HG03025 (cell line): ENCODE measurements around the gene ATP8B3.
A peak's percentile ranks its signal among the peaks of the same experiment; 100 is the strongest.

Source experiments
- ATAC-seq: cut with Tn5 transposase; IDR thresholded peaks from one replicate; pipeline ENCODE4 v1.9.1; 2021; ENCODE audit warnings: mild to moderate bottlenecking, moderate library complexity; ENCODE audit not compliant: unreplicated experiment, low FRiP score

Gene ATP8B3

DNA sequence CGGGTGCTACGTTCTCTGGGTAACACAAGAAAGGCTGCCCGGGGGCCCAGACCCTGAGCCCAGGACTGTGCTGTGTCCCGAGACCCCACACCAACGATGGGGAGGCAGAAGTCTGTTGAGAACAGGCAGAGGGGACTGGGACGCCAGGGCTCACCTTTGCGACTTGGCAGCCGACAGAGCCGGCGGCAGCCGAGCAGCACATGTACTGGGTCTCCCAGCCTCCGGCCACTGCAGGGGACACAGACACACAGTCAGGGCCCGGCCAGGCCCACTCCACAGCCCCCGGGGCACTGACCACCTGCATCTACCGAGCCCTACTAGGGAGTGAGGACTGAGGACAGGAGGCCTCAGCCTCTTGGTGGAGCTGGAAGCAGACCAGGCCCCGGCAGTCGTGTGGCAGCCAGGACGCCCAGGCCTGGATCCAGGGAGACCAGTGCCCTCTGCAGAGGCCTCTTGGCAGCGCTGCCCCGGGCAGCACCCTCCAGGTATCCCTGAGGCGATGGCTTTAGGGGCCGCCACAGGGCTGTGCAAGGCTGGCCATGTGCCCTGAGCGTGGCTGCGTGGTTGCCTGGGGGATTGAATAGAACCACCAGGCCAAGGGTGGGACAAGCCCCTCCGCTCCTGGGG lies 5.6 kb upstream of the ATP8B3 start:
- no peak for ATAC-seq

DNA sequence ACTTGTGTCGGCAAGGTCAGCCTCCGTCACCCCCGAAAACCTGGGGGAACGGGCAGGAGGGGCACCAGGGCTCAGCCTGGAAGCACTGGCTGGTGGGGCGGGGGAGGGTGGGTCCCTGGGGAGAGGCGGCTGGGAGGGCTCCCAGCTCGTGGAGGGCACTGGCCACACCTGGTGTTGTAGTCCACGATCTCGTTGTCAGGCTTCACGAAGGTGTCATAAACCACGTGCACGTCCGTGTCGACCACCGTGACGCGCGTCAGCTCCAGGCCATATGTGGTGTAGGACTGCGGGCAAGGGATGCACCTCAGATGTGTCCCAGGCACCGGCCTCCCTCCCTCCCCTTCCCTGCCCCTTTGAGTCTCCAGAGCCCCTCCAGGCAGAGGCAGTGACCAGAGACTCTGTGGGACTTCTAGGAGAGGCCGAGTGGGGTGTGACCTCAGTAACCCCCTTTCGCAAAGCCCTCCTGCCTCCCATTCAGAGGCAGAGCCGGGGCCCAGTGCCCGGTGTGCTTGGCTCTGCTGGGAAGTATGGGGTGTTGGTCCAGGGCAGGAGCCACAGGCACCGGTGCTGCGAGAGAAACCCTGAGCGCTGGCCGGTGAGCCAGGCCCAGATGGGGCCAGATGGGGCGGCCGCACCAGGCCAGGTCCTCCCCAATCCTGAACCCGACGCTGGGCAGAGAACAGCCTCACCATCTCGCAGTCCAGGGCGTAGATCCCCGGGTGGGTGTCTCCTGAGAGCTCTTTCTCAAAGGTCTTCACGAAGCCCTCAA lies 4.6 kb upstream of the ATP8B3 start:
- no peak for ATAC-seq

- ATAC-seq: no peak
Observed at GRCh38 chr19:1815605-1816529, 3.8 kb upstream of the ATP8B3 start.

GRCh38 chr19:1814833-1815604 lies 2.9 kb upstream of the ATP8B3 start:
- ATAC-seq: no peak

GRCh38 chr19:1814391-1814790 lies 2.3 kb upstream of the ATP8B3 start:
- ATAC-seq: no peak

GRCh38 chr19:1813192-1814182 lies 1.4 kb upstream of the ATP8B3 start:
- no peak for ATAC-seq

DNA sequence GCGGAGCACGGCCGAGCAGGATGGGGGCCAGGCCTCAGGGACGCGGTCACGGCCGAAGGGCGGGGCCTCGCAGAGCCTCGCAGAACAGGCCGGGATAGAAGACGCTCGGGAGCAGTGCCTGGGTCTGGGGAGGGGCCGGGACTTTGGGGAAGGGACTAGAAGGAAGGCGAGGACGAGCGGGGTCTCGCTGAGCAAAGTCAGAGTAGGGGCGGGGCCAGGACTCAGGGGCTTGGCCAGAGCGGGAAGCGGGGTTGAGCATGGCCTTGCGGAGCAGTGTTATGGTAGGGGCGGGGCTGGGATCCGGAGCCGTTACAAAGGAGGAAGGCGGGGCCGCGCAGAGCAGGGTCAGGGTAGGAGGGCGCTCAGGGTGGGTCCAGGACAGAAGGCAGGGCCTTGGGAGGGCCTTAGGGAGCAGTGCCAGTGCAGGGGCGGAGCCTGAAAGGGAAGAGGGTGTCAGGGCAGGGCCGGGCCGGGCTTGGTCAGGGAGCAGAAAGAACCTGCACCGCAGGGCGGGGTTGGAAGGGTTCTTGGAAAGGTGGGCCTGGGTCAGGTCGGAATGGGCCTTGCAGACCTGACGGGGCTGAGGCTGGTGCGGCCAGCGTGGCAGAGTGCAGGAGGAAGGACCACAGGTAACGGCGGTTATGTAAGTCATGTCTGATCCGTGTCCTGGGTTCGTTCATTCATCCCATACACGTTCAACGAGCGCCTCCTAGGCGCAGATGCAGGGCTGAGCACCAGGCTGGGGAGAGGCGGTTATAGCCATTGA lies 533 bp upstream of the ATP8B3 start:
- peak; percentile 54 for ATAC-seq

GRCh38 chr19:1811472-1811894 lies 593 bp downstream of the ATP8B3 start:
- no peak for ATAC-seq

GRCh38 chr19:1810439-1811160 lies 1.5 kb downstream of the ATP8B3 start:
- no peak for ATAC-seq

DNA sequence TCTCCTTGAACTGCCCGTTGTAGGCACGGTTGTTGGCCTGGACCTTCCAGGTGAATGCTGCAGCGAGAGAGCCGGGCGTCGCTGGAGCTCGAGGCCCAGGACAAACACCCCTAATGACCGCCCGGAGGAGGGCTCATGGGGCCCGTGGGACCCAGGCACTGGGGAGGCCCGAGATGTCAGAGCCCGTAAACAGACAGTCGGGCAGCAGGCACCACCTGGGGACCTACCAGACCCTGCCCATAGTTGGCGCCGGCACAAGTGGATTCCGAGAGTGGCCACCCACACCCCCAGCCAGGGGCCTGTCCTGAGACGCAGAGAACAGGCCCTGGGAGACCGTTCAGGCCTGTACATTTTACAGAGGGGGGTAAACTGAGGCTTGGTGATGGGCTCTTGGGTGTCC lies 2.4 kb downstream of the ATP8B3 start:
- no peak for ATAC-seq

GRCh38 chr19:1808395-1808731 lies 3.7 kb downstream of the ATP8B3 start:
- no peak for ATAC-seq

DNA sequence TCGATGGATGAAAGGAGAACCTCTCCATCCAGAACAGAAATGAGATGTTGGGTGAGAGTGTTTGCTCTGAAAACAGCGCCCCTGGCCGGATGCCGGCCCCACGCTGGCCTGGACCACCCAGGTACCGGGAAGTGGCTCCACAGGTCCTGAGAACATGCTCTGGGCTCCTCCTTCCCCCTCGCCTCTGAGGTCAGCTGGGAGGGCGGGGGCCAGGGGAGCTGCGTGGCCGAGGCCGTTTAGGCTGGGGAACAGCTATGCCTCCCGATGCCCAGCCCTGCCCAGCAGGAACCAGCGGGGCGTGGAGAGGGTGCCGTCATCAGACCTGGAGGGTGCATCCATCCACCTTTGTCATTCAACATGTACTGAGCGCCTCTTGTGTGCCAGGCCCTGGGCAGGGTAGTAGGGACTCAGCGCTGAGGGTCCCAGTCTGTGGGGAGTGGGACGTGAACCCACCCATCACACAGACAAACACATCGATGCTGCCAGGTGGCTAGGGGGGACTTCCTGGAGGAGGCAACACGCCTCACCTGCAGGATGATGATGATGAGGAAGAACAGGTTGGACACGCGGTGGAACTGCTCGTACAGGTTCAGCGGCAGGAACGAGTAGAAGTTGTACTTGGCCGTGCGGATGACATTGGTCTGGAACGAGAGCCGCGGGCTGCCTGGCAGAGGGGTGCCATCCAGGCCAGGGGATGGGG lies 4.2 kb downstream of the ATP8B3 start:
- ATAC-seq: no peak

DNA sequence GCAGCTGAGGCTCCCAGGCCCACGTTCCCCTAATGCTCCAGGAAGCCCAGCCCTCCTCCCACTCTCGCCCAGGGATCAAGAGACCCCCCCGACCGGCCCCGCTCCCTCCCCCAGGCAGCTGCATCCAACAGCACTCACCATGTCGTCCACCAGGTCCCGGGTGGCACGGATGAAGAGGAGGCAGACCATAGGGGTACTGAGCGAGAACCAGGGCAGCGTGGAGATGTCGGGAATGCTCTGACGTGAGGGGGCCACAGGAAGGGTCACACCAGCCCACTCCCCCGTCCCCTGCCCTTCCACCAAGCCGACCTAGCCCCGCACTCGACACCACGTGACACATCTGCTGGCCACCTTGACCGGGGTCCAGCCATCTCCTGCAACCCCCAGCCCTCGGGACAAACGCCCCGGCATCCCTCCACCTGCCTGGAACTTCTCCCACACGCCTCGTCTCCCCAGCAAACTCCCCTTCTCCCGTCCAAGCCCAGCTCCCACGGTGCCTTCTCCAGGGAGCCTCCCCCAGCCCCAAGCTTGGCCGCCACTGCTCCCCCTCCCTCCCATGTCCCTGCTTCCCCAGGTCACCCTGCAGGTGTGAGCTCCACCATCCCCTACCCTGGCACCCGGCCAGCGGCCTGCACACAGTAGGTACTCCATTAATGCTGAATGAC lies 4.9 kb downstream of the ATP8B3 start:
- ATAC-seq: no peak

GRCh38 chr19:1806184-1807029 lies 5.7 kb downstream of the ATP8B3 start:
- ATAC-seq: no peak

DNA sequence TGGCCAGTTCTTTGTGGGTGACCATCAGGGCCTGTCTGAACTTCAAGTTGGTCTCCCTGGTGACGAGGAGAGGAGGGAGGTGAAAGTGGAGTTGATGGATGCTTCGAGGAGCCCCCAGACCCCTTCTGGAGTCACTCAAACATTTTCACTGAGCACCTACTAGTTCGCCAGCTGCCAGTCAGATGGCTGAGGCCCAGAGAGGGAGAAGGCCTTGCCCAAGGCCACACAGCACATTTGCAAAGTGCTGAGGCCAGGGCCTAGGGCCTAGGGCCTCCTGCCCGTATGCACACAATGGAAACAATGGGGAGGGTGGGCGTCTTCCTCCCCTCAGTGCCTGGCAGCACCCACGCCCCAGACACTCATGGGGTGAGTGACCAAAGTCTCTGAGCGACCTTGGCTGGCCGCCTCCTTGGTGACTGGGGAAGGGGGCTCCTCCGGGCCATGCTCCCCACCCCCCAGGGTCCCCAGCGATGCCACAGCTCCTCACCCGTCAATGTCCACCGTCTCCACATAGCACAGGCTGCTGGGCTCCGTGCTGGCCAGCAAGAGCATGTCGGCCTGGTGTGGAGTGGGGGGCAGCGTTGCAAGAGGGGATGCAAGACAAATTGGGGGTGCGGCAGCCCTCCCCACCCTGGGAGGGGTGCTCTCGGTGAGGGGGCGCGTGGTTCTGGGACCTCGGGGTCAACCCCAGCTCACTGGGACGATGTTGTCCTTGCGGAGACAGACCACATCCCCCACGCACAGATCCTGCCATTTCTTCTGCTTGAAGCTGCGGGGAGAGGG lies 6.5 kb downstream of the ATP8B3 start:
- no peak for ATAC-seq
